Activated naive CD4-positive, alpha-beta T cell treated with anti-CD3 and anti-CD28 coated beads for 36 hours (primary cell): ENCODE results near the gene PSTPIP1. TPM values are rescaled to one million over a fixed set of nuclear protein-coding genes. Genes with fewer than 3 reads are reported as not detected.

Experiments
- CTCF ChIA-PET: fragments of 350-600 bp; sonication (Branson Sonifier 250); formaldehyde crosslinking; loops from one replicate; lab custom pipeline; 2021; ENCODE audit warnings: antibody characterized with exemption; lab: Charles Lee
- DNase-seq: peaks from one replicate; pipeline ENCODE4 v3.0.0-alpha.2; 2020
- H3K27ac Mint-ChIP-seq: one replicate; pipeline ENCODE4 v1.8.0; 2021; ENCODE audit warnings: mild to moderate bottlenecking, mixed read lengths
- H3K27me3 Mint-ChIP-seq: one replicate; pipeline ENCODE4 v1.8.0; 2021; ENCODE audit warnings: low read depth, mixed read lengths
- H3K36me3 Mint-ChIP-seq: one replicate; pipeline ENCODE4 v1.8.0; 2021; ENCODE audit warnings: low read depth, mixed read lengths
- H3K4me1 Mint-ChIP-seq: one replicate; pipeline ENCODE4 v1.8.0; 2021; ENCODE audit warnings: low read depth, mixed read lengths
- H3K4me3 Mint-ChIP-seq: one replicate; pipeline ENCODE4 v1.8.0; 2021; ENCODE audit warnings: mild to moderate bottlenecking, moderate library complexity, mixed read lengths
- H3K9me3 Mint-ChIP-seq: one replicate; pipeline ENCODE4 v1.8.0; 2021; ENCODE audit warnings: mixed read lengths
- intact Hi-C: fragments of 100-400 bp; cut with micrococcal nuclease; formaldehyde crosslinking; loops from one replicate; pipeline ENCODE4 v1.15.1; 2023
- total RNA-seq, 2 experiments: library from RNA; stranded (reverse); gene quantifications; one replicate each; pipeline ENCODE4 v1.2.3, GENCODE V29; 2021

Gene PSTPIP1
- total RNA-seq, 2 experiments from 2014 or later = 94.2 to 102 TPM

GRCh38 chr15:76993114-76993725 lies 1.7 kb upstream of the PSTPIP1 start:
- CTCF ChIA-PET = interaction anchor here (2.5 to 5.9 kb wide), 2 partner anchors 19 to 30 kb away, joined by 18 to 38 read pairs; no protein-coding TSS in a partner anchor
- intact Hi-C loops = loop anchor here (10.0 kb wide), 2 partner anchors 1082 to 1538 kb away; partner anchors contain the start of genes SIN3A and TBC1D2B
- H3K9me3 Mint-ChIP-seq = no peaks in the 10 kb centered on the region
- no peak overlapping the region for H3K4me3 Mint-ChIP-seq
- H3K27ac Mint-ChIP-seq = peak overlapping the region; percentile 98
- H3K4me1 Mint-ChIP-seq = peaks cover 55% of the 10 kb centered on the region
- DNase-seq = no peak
- peaks cover 6% of the 10 kb centered on the region for H3K36me3 Mint-ChIP-seq
- no peaks in the 10 kb centered on the region for H3K27me3 Mint-ChIP-seq

- DNase-seq = peak; percentile 84
- H3K4me1 Mint-ChIP-seq = peaks cover 55% of the 10 kb centered on the region
- intact Hi-C loops = loop anchor here (10.0 kb wide), 2 partner anchors 1081 to 1539 kb away; partner anchors contain the start of genes SIN3A and TBC1D2B
- H3K4me3 Mint-ChIP-seq = peak overlapping the region; percentile 84
- peak overlapping the region; percentile 98 for H3K27ac Mint-ChIP-seq
- peaks cover 6% of the 10 kb centered on the region for H3K36me3 Mint-ChIP-seq
- CTCF ChIA-PET = interaction anchor here (2.5 to 5.9 kb wide), 2 partner anchors 20 to 29 kb away, joined by 18 to 38 read pairs; no protein-coding TSS in a partner anchor
- no peaks in the 10 kb centered on the region for H3K9me3 Mint-ChIP-seq
- H3K27me3 Mint-ChIP-seq = no peaks in the 10 kb centered on the region
These were observed 925 bp upstream of the PSTPIP1 start for GRCh38 chr15:76994001-76994400.

- intact Hi-C loops = loop anchor here (10.0 kb wide), 2 partner anchors 1080 to 1540 kb away; partner anchors contain the start of genes SIN3A and TBC1D2B
- Mint-ChIP-seq H3K36me3 (peaks cover 7% of the 10 kb centered on the region), H3K27ac (peak overlapping the region; percentile 98), H3K9me3 (no peaks in the 10 kb centered on the region), H3K4me1 (peaks cover 56% of the 10 kb centered on the region), H3K27me3 (no peaks in the 10 kb centered on the region), H3K4me3 (peak overlapping the region; percentile 84)
- CTCF ChIA-PET = interaction anchor here (2.5 to 5.9 kb wide), 3 partner anchors 19 to 28 kb away, joined by 12 to 38 read pairs (median 18); no protein-coding TSS in a partner anchor
- no peak for DNase-seq
These were observed 430 bp upstream of the PSTPIP1 start for GRCh38 chr15:76994496-76994895.

GRCh38 chr15:76996076-76996525 lies 1.2 kb downstream of the PSTPIP1 start:
- peak overlapping the region; percentile 98 for H3K27ac Mint-ChIP-seq
- peak overlapping the region; percentile 84 for H3K4me3 Mint-ChIP-seq
- intact Hi-C loops = loop anchor here (2.0 to 10.0 kb wide), 5 partner anchors 64 to 1541 kb away; partner anchors contain the start of genes HMG20A, PEAK1, RCN2 and SIN3A
- no peaks in the 10 kb centered on the region for H3K9me3 Mint-ChIP-seq
- DNase-seq = no peak
- H3K4me1 Mint-ChIP-seq = peaks cover 59% of the 10 kb centered on the region
- H3K36me3 Mint-ChIP-seq = peaks cover 9% of the 10 kb centered on the region
- no peaks in the 10 kb centered on the region for H3K27me3 Mint-ChIP-seq
- CTCF ChIA-PET = interaction anchor here (1.0 to 5.9 kb wide), 6 partner anchors 10 to 39 kb away, joined by 3 to 38 read pairs (median 8); no protein-coding TSS in a partner anchor

GRCh38 chr15:76996526-76997401 lies 1.8 kb downstream of the PSTPIP1 start:
- intact Hi-C loops = loop anchor here (1.0 to 10.0 kb wide), 8 partner anchors 8 to 1542 kb away; partner anchors contain the start of genes HMG20A, PEAK1, RCN2 and SIN3A
- H3K36me3 Mint-ChIP-seq = peaks cover 10% of the 10 kb centered on the region
- H3K27ac Mint-ChIP-seq = peak overlapping the region; percentile 98
- DNase-seq = peak; percentile 83
- peaks cover 65% of the 10 kb centered on the region for H3K4me1 Mint-ChIP-seq
- peak overlapping the region; percentile 84 for H3K4me3 Mint-ChIP-seq
- H3K9me3 Mint-ChIP-seq = no peaks in the 10 kb centered on the region
- CTCF ChIA-PET = interaction anchor here (1.0 to 5.9 kb wide), 7 partner anchors 17 to 38 kb away, joined by 3 to 38 read pairs (median 5); no protein-coding TSS in a partner anchor
- H3K27me3 Mint-ChIP-seq = no peaks in the 10 kb centered on the region

- peak overlapping the region; percentile 84 for H3K4me3 Mint-ChIP-seq
- peaks cover 72% of the 10 kb centered on the region for H3K4me1 Mint-ChIP-seq
- intact Hi-C loops = loop anchor here (5.0 to 10.0 kb wide), 4 partner anchors 66 to 1544 kb away; partner anchors contain the start of genes HMG20A, PEAK1, RCN2 and SIN3A
- no peaks in the 10 kb centered on the region for H3K27me3 Mint-ChIP-seq
- peak overlapping the region; percentile 55 for H3K27ac Mint-ChIP-seq
- CTCF ChIA-PET = interaction anchor here (0.8 to 5.9 kb wide), 9 partner anchors 8 to 500 kb away, joined by 3 to 38 read pairs (median 4); no protein-coding TSS in a partner anchor
- no peaks in the 10 kb centered on the region for H3K9me3 Mint-ChIP-seq
- H3K36me3 Mint-ChIP-seq = peaks cover 17% of the 10 kb centered on the region
- peak; percentile 50 for DNase-seq
These were observed 3.8 kb downstream of the PSTPIP1 start for GRCh38 chr15:76998663-76999285.

- no peak for DNase-seq
- intact Hi-C loops = loop anchor here (5.0 to 10.0 kb wide), 4 partner anchors 68 to 1545 kb away; partner anchors contain the start of genes HMG20A, PEAK1, RCN2 and SIN3A
- Mint-ChIP-seq H3K27me3 (no peaks in the 10 kb centered on the region), H3K36me3 (peaks cover 25% of the 10 kb centered on the region), H3K4me3 (no peak overlapping the region), H3K4me1 (peaks cover 72% of the 10 kb centered on the region), H3K27ac (peak overlapping the region; percentile 41), H3K9me3 (no peaks in the 10 kb centered on the region)
- CTCF ChIA-PET = interaction anchor here (1.4 to 2.6 kb wide), 2 partner anchors 13 to 22 kb away, joined by 3 to 9 read pairs; no protein-coding TSS in a partner anchor
These were observed 5.1 kb downstream of the PSTPIP1 start for GRCh38 chr15:76999996-77000395.

- peaks cover 21% of the 10 kb centered on the region for H3K36me3 Mint-ChIP-seq
- intact Hi-C loops = no loop called here
- no peaks in the 10 kb centered on the region for H3K27me3 Mint-ChIP-seq
- no peak for DNase-seq
- CTCF ChIA-PET = interaction anchor here (1.4 to 2.6 kb wide), 2 partner anchors 12 to 21 kb away, joined by 3 to 9 read pairs; no protein-coding TSS in a partner anchor
- no peaks in the 10 kb centered on the region for H3K9me3 Mint-ChIP-seq
- H3K4me1 Mint-ChIP-seq = peaks cover 84% of the 10 kb centered on the region
- H3K27ac Mint-ChIP-seq = peak overlapping the region; percentile 40
- H3K4me3 Mint-ChIP-seq = peak overlapping the region; percentile 17
These were observed 6.4 kb downstream of the PSTPIP1 start for GRCh38 chr15:77001351-77001750.

- no peaks in the 10 kb centered on the region for H3K27me3 Mint-ChIP-seq
- no peak for DNase-seq
- intact Hi-C loops = no loop called here
- H3K9me3 Mint-ChIP-seq = no peaks in the 10 kb centered on the region
- peaks cover 21% of the 10 kb centered on the region for H3K36me3 Mint-ChIP-seq
- no peak overlapping the region for H3K4me3 Mint-ChIP-seq
- CTCF ChIA-PET = interaction anchor here (2.6 kb wide), 1 partner anchor 11 kb away, joined by 9 read pairs; no protein-coding TSS in a partner anchor
- H3K27ac Mint-ChIP-seq = no peak overlapping the region
- H3K4me1 Mint-ChIP-seq = peaks cover 86% of the 10 kb centered on the region
These were observed 7.0 kb downstream of the PSTPIP1 start for GRCh38 chr15:77001966-77002365.

- intact Hi-C loops = no loop called here
- Mint-ChIP-seq H3K36me3 (peaks cover 21% of the 10 kb centered on the region), H3K4me1 (peaks cover 84% of the 10 kb centered on the region), H3K4me3 (peak overlapping the region; percentile 41), H3K9me3 (no peaks in the 10 kb centered on the region), H3K27me3 (no peaks in the 10 kb centered on the region), H3K27ac (peak overlapping the region; percentile 84)
- DNase-seq = no peak
- CTCF ChIA-PET = interaction anchor here (0.9 to 1.2 kb wide), 2 partner anchors 29 to 30 kb away, joined by 3 read pairs; no protein-coding TSS in a partner anchor
These were observed 7.5 kb downstream of the PSTPIP1 start for GRCh38 chr15:77002436-77002835.
